ENCODE results near the gene SERF2.

DNA sequence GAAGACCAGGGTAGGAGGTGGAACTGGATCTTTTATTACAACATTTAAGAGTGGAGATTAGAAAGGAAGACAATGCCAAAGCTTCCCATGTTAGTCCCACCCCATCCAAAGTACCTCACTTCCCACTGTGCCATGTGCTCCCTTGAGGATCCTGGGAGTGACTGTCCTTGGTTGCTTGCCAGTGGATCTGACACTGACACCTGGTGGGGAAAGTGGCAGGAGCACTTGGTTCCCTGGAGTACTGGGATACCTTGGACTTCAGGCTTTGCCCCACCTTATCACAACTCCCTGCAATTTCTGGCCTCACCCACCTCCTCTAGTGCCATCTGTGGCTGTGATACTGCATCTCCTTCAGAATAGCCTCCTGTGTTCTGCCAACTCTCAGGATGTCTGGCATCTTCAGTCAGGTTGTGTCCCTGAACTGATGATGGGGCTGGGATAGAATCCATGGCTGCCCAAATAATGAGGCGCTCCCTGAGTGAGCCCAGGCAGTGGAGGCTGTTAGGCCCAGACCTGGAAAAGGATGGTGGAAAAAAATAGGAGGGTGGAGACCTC, 16.6 kb upstream of the SERF2 start:
- TF ChIP-seq, protein P1, sequence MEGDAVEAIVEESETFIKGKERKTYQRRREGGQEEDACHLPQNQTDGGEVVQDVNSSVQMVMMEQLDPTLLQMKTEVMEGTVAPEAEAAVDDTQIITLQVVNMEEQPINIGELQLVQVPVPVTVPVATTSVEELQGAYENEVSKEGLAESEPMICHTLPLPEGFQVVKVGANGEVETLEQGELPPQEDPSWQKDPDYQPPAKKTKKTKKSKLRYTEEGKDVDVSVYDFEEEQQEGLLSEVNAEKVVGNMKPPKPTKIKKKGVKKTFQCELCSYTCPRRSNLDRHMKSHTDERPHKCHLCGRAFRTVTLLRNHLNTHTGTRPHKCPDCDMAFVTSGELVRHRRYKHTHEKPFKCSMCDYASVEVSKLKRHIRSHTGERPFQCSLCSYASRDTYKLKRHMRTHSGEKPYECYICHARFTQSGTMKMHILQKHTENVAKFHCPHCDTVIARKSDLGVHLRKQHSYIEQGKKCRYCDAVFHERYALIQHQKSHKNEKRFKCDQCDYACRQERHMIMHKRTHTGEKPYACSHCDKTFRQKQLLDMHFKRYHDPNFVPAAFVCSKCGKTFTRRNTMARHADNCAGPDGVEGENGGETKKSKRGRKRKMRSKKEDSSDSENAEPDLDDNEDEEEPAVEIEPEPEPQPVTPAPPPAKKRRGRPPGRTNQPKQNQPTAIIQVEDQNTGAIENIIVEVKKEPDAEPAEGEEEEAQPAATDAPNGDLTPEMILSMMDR (conservative IDR thresholded peaks at IDR 0.05) = peak; percentile 52; the same call in 1 of the 2 replicates
- no peak for TF ChIP-seq EZH2 (IDR thresholded peaks at IDR 0.05; ENCODE audit: low read depth)

All from PC-9 (cell line).